SK-N-MC (cell line): ENCODE measurements around the gene PRORP.

Source experiments
- FOXP2 ChIP-seq: optimal IDR thresholded peaks from 2 replicates; pipeline ENCODE3; 2011; ENCODE audit warnings: mild to moderate bottlenecking, moderate library complexity; ENCODE audit not compliant: insufficient read depth; ENCODE audit errors: extremely low read length, control extremely low read depth
- POLR2AphosphoS5 ChIP-seq: IDR thresholded peaks from 2 replicates; pipeline ENCODE4 v1.6.1; 2012; ENCODE audit warnings: mild to moderate bottlenecking, low read depth, low read length, borderline replicate concordance

DNA sequence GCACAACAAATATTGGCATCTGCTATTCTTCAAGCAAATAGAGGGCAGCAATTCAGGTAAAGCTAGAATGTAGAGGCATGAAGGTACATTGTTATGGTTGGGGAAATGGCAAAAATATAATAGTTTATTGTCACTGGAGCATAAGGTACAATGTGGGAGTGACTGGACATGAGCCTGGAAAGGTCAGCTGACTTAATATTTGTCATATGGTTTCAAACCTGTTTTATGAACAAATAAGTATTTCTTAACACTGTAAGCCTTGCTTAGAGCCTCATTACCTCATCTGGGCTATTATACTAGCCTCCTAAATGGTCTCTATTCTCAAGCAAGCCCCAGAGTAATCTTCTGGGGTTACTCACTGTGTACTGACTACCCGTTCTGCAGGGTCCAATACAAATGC, 42.6 kb upstream of the PRORP start:
- TF ChIP-seq POLR2AphosphoS5 = no peak
- no peak for TF ChIP-seq FOXP2
